ENCODE results near the gene FRMD8. TPM values are rescaled to one million over a fixed set of nuclear protein-coding genes. Genes with fewer than 3 reads are reported as not detected.

FRMD8 gene
- total and polyA plus RNA-seq, 9 of the 15 experiments (the other 6 are each of a cell fraction or from before 2014, with no cell fraction given): 4.5 to 54.5 (median 15.8) TPM

DNA sequence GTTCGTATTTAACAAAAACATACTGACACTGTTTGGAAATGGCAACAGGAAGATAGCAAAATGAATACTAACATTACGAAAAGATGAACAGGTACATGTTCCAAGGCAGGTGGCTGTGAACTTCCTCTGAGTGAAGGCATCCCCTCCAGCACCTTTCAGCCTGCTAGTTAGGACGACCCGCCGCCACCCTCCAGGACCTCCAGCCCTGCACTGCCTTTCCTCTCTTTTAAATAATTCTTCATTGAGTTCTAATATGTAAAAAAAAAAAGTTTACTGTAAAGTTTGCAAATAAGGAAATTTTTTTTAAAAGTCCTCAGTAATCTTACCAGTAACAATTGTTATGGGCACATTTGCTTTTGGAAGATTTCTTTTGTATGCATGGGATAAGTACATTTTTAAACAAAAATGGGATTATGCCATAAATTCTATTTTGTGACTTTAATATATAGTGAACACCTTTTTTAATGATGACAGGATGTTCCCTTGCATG is 42.2 kb downstream of the FRMD8 start (continued):
- TF ChIP-seq TBL1XR1 (IDR thresholded peaks at IDR 0.05; ENCODE audit: low read length in 2 of 2) (0 out of 4 replicates have a peak, but pooled peaks of 1 of the 2 experiments have one; percentile 8), CBFA2T2 (conservative IDR thresholded peaks at IDR 0.05) (0 out of 2 replicates have a peak, but pooled peaks have one; percentile 0), ZNF785 (CRISPR knock-in tag; IDR thresholded peaks at IDR 0.05) (no peak), TEAD1 (CRISPR knock-in tag; IDR thresholded peaks at IDR 0.05) (no peak), ATF7 (IDR thresholded peaks at IDR 0.05) (no peak), ZFP30 (CRISPR knock-in tag; IDR thresholded peaks at IDR 0.05; ENCODE audit: borderline replicate concordance) (no peak), TGIF2 (CRISPR knock-in tag; IDR thresholded peaks at IDR 0.05) (no peak), FOS (IDR thresholded peaks at IDR 0.05; ENCODE audit: extremely low read depth, insufficient read length) (no peak), CREB1 (IDR thresholded peaks at IDR 0.05) (no peak), CREB1 (CRISPR knock-in tag; IDR thresholded peaks at IDR 0.05) (no peak), SRSF1 (IDR thresholded peaks at IDR 0.05; ENCODE audit: low read depth, low read length) (no peak), GTF2A2 (tag; IDR thresholded peaks at IDR 0.05) (no peak), XRCC3 (IDR thresholded peaks at IDR 0.05) (no peak), ZNF121 (CRISPR knock-in tag; conservative IDR thresholded peaks at IDR 0.05) (no peak), ZFX (CRISPR knock-in tag; IDR thresholded peaks at IDR 0.05) (no peak), PCBP2 (IDR thresholded peaks at IDR 0.05; ENCODE audit: low read depth, low read length, poor library complexity, severe bottlenecking) (no peak), ZNF75A (CRISPR knock-in tag; IDR thresholded peaks at IDR 0.05) (no peak)
- TF ChIP-seq, protein P1, sequence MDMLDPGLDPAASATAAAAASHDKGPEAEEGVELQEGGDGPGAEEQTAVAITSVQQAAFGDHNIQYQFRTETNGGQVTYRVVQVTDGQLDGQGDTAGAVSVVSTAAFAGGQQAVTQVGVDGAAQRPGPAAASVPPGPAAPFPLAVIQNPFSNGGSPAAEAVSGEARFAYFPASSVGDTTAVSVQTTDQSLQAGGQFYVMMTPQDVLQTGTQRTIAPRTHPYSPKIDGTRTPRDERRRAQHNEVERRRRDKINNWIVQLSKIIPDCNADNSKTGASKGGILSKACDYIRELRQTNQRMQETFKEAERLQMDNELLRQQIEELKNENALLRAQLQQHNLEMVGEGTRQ (CRISPR knock-in tag; IDR thresholded peaks at IDR 0.05): no peak
- TF ChIP-seq, protein P2, sequence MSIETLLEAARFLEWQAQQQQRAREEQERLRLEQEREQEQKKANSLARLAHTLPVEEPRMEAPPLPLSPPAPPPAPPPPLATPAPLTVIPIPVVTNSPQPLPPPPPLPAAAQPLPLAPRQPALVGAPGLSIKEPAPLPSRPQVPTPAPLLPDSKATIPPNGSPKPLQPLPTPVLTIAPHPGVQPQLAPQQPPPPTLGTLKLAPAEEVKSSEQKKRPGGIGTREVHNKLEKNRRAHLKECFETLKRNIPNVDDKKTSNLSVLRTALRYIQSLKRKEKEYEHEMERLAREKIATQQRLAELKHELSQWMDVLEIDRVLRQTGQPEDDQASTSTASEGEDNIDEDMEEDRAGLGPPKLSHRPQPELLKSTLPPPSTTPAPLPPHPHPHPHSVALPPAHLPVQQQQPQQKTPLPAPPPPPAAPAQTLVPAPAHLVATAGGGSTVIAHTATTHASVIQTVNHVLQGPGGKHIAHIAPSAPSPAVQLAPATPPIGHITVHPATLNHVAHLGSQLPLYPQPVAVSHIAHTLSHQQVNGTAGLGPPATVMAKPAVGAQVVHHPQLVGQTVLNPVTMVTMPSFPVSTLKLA (conservative IDR thresholded peaks at IDR 0.05): no peak
- TF ChIP-seq, protein P3, sequence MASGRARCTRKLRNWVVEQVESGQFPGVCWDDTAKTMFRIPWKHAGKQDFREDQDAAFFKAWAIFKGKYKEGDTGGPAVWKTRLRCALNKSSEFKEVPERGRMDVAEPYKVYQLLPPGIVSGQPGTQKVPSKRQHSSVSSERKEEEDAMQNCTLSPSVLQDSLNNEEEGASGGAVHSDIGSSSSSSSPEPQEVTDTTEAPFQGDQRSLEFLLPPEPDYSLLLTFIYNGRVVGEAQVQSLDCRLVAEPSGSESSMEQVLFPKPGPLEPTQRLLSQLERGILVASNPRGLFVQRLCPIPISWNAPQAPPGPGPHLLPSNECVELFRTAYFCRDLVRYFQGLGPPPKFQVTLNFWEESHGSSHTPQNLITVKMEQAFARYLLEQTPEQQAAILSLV (tag; IDR thresholded peaks at IDR 0.05): no peak
- TF ChIP-seq, protein P4, sequence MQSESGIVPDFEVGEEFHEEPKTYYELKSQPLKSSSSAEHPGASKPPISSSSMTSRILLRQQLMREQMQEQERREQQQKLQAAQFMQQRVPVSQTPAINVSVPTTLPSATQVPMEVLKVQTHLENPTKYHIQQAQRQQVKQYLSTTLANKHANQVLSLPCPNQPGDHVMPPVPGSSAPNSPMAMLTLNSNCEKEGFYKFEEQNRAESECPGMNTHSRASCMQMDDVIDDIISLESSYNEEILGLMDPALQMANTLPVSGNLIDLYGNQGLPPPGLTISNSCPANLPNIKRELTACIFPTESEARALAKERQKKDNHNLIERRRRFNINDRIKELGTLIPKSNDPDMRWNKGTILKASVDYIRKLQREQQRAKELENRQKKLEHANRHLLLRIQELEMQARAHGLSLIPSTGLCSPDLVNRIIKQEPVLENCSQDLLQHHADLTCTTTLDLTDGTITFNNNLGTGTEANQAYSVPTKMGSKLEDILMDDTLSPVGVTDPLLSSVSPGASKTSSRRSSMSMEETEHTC (IDR thresholded peaks at IDR 0.05): no peak
- TF ChIP-seq, protein P5, sequence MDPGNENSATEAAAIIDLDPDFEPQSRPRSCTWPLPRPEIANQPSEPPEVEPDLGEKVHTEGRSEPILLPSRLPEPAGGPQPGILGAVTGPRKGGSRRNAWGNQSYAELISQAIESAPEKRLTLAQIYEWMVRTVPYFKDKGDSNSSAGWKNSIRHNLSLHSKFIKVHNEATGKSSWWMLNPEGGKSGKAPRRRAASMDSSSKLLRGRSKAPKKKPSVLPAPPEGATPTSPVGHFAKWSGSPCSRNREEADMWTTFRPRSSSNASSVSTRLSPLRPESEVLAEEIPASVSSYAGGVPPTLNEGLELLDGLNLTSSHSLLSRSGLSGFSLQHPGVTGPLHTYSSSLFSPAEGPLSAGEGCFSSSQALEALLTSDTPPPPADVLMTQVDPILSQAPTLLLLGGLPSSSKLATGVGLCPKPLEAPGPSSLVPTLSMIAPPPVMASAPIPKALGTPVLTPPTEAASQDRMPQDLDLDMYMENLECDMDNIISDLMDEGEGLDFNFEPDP (CRISPR knock-in tag; IDR thresholded peaks at IDR 0.05): peak; percentile 3; the same call in 1 of the 2 replicates
- TF ChIP-seq, protein P6, sequence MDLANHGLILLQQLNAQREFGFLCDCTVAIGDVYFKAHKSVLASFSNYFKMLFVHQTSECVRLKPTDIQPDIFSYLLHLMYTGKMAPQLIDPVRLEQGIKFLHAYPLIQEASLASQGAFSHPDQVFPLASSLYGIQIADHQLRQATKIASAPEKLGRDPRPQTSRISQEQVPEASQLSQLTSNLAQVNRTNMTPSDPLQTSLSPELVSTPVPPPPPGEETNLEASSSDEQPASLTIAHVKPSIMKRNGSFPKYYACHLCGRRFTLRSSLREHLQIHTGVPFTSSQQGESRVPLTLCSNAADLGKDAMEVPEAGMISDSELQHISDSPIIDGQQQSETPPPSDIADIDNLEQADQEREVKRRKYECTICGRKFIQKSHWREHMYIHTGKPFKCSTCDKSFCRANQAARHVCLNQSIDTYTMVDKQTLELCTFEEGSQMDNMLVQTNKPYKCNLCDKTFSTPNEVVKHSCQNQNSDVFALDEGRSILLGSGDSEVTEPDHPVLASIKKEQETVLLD (IDR thresholded peaks at IDR 0.05): no peak

Measured in K562 (cell line).